H1 (cell line): ENCODE results near the gene PLEKHS1. TPM values are rescaled to one million over a fixed set of nuclear protein-coding genes. Genes with fewer than 3 reads are reported as not detected.

Experiments
- CBX8 ChIP-seq: fragments of 300-800, 300-1000 bp; sonication (generic); IDR thresholded peaks from 2 replicates; pipeline ENCODE4 v1.7.1; 2016; ENCODE audit warnings: low read depth, low read length, borderline replicate concordance
- EGR1 ChIP-seq: IDR thresholded peaks from 2 replicates; pipeline ENCODE4 v1.6.1; 2011; ENCODE audit warnings: low read depth, low read length, borderline replicate concordance
- KDM5A ChIP-seq: fragments of 200-600 bp; IDR thresholded peaks from 2 replicates; pipeline ENCODE4 v1.7.1; 2012; ENCODE audit warnings: mild to moderate bottlenecking, low read length, inconsistent platforms, mixed read lengths
- MAFK ChIP-seq: IDR thresholded peaks from 2 replicates; pipeline ENCODE4 v1.6.1; 2012; ENCODE audit warnings: low read depth, mild to moderate bottlenecking, improper control_type of control experiment, low read length
- NRF1 ChIP-seq: IDR thresholded peaks from 2 replicates; pipeline ENCODE4 v1.6.1; 2011; ENCODE audit warnings: mild to moderate bottlenecking, low read depth, low read length, improper control_type of control experiment
- SIN3A ChIP-seq, 2 experiments: IDR thresholded peaks in 1 of 2; conservative IDR thresholded peaks in 1 of 2; 2 replicates each; pipeline ENCODE4 v1.6.1; 2011 to 2012; ENCODE audit warnings: low read length in 2 of 2, improper control_type of control experiment in 1 of 2, low read depth in 1 of 2, mild to moderate bottlenecking in 1 of 2
- SIX5 ChIP-seq: IDR thresholded peaks from 2 replicates; pipeline ENCODE4 v1.6.1; 2011; ENCODE audit warnings: mild to moderate bottlenecking, low read depth, low read length
- polyA plus RNA-seq, 7 experiments: library from polyadenylated mRNA; depleted of rRNA in 3 of 7; stranded (reverse) in 5 of 7; unstranded in 2 of 7; fragments of >200 nt in 5 of 7; fragments of 200-250 nt in 2 of 7; gene quantifications; 1 replicate in 5 of 7; 2 replicates in 1 of 7; 4 replicates in 1 of 7; pipeline versions ENCODE4 v1.2.1 to v1.2.3, GENCODE V29; 2011 to 2013; ENCODE audit warnings: missing spikeins in 2 of 7, mixed read lengths in 2 of 7
- total RNA-seq: library from RNA; stranded (reverse); fragmentation: NEBNext Ultra II Directional; extraction: Animal tissue kit (Norgen Biotek cat#: 25700); gene quantifications from 2 replicates; pipeline ENCODE4 v1.2.1, GENCODE V29; 2021
- TF ChIP-seq, protein P1 (sequence below): fragments of 300-600 bp; sonication (generic); IDR thresholded peaks from 2 replicates; pipeline ENCODE4 v1.7.1; 2012; ENCODE audit warnings: low read length, moderate library complexity, mild to moderate bottlenecking, inconsistent platforms; ENCODE audit not compliant: insufficient replicate concordance
- TF ChIP-seq, protein P2 (sequence below): IDR thresholded peaks from 2 replicates; pipeline ENCODE4 v1.6.1; 2012; ENCODE audit warnings: inconsistent platforms

PLEKHS1 gene
- total and polyA plus RNA-seq, 2 of the 8 experiments (the other 6 are each of a cell fraction or from before 2014, with no cell fraction given), result not detected

DNA sequence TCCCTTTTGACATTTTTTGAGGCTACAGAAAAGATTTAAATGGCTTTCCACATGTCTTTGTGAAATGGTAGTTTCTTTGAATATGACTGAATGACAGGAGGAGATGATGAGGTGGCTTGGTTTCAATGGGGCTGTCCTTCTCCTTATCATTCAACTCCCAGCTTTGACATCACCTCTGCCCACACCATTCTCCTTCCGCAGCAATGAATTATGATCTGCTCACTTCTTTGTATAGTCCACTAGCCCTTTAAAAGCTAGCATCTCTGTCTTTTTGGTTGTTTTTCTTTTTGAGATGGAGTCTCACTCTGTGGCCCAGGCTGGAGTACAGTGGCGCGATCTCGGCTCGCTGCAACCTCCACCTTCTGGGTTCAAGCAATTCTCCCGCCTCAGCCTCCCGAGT, 70.7 kb downstream of the PLEKHS1 start (continued):
- TF ChIP-seq, protein P1, sequence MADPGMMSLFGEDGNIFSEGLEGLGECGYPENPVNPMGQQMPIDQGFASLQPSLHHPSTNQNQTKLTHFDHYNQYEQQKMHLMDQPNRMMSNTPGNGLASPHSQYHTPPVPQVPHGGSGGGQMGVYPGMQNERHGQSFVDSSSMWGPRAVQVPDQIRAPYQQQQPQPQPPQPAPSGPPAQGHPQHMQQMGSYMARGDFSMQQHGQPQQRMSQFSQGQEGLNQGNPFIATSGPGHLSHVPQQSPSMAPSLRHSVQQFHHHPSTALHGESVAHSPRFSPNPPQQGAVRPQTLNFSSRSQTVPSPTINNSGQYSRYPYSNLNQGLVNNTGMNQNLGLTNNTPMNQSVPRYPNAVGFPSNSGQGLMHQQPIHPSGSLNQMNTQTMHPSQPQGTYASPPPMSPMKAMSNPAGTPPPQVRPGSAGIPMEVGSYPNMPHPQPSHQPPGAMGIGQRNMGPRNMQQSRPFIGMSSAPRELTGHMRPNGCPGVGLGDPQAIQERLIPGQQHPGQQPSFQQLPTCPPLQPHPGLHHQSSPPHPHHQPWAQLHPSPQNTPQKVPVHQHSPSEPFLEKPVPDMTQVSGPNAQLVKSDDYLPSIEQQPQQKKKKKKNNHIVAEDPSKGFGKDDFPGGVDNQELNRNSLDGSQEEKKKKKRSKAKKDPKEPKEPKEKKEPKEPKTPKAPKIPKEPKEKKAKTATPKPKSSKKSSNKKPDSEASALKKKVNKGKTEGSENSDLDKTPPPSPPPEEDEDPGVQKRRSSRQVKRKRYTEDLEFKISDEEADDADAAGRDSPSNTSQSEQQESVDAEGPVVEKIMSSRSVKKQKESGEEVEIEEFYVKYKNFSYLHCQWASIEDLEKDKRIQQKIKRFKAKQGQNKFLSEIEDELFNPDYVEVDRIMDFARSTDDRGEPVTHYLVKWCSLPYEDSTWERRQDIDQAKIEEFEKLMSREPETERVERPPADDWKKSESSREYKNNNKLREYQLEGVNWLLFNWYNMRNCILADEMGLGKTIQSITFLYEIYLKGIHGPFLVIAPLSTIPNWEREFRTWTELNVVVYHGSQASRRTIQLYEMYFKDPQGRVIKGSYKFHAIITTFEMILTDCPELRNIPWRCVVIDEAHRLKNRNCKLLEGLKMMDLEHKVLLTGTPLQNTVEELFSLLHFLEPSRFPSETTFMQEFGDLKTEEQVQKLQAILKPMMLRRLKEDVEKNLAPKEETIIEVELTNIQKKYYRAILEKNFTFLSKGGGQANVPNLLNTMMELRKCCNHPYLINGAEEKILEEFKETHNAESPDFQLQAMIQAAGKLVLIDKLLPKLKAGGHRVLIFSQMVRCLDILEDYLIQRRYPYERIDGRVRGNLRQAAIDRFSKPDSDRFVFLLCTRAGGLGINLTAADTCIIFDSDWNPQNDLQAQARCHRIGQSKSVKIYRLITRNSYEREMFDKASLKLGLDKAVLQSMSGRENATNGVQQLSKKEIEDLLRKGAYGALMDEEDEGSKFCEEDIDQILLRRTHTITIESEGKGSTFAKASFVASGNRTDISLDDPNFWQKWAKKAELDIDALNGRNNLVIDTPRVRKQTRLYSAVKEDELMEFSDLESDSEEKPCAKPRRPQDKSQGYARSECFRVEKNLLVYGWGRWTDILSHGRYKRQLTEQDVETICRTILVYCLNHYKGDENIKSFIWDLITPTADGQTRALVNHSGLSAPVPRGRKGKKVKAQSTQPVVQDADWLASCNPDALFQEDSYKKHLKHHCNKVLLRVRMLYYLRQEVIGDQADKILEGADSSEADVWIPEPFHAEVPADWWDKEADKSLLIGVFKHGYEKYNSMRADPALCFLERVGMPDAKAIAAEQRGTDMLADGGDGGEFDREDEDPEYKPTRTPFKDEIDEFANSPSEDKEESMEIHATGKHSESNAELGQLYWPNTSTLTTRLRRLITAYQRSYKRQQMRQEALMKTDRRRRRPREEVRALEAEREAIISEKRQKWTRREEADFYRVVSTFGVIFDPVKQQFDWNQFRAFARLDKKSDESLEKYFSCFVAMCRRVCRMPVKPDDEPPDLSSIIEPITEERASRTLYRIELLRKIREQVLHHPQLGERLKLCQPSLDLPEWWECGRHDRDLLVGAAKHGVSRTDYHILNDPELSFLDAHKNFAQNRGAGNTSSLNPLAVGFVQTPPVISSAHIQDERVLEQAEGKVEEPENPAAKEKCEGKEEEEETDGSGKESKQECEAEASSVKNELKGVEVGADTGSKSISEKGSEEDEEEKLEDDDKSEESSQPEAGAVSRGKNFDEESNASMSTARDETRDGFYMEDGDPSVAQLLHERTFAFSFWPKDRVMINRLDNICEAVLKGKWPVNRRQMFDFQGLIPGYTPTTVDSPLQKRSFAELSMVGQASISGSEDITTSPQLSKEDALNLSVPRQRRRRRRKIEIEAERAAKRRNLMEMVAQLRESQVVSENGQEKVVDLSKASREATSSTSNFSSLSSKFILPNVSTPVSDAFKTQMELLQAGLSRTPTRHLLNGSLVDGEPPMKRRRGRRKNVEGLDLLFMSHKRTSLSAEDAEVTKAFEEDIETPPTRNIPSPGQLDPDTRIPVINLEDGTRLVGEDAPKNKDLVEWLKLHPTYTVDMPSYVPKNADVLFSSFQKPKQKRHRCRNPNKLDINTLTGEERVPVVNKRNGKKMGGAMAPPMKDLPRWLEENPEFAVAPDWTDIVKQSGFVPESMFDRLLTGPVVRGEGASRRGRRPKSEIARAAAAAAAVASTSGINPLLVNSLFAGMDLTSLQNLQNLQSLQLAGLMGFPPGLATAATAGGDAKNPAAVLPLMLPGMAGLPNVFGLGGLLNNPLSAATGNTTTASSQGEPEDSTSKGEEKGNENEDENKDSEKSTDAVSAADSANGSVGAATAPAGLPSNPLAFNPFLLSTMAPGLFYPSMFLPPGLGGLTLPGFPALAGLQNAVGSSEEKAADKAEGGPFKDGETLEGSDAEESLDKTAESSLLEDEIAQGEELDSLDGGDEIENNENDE, result no peak
- TF ChIP-seq SIX5 (no peak), MAFK (no peak), EGR1 (no peak), SIN3A (conservative IDR thresholded peaks at IDR 0.05 in 1 of 2, IDR thresholded peaks at IDR 0.05 in 1 of 2; ENCODE audit: low read depth in 1 of 2, low read length in 2 of 2) (no peak), NRF1 (no peak), CBX8 (no peak), KDM5A (no peak)
- TF ChIP-seq, protein P2, sequence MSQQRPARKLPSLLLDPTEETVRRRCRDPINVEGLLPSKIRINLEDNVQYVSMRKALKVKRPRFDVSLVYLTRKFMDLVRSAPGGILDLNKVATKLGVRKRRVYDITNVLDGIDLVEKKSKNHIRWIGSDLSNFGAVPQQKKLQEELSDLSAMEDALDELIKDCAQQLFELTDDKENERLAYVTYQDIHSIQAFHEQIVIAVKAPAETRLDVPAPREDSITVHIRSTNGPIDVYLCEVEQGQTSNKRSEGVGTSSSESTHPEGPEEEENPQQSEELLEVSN, result no peak
